AG04450 (cell line): ENCODE data around the gene GPR21. TPM values are rescaled to one million over a fixed set of nuclear protein-coding genes. Genes with fewer than 3 reads are reported as not detected.

Source experiments
- CTCF ChIA-PET: fragments of 300-600, 350-600 bp; formaldehyde crosslinking; extraction: SDS; loops from one replicate; lab custom pipeline; 2022; ENCODE audit warnings: antibody characterized with exemption, inconsistent platforms; lab: Charles Lee
- POLR2A ChIA-PET: fragments of 350-600 bp; formaldehyde crosslinking; extraction: SDS; loops from one replicate; lab custom pipeline; 2021; ENCODE audit warnings: antibody characterized with exemption, inconsistent platforms; lab: Yijun Ruan, JAX
- DNase-seq: peaks from one replicate; pipeline ENCODE4 v3.0.0-alpha.2; 2011; ENCODE audit warnings: low read depth, low spot score
- H3K27ac ChIP-seq: one replicate; pipeline ENCODE4 v1.5.1; 2012; ENCODE audit warnings: low read depth, low read length, control low read depth
- H3K27me3 ChIP-seq: one replicate; pipeline ENCODE4 v1.6.0; 2012; ENCODE audit warnings: low read length; ENCODE audit not compliant: control insufficient read depth, insufficient read depth
- H3K4me3 ChIP-seq: 2 replicates; pipeline ENCODE4 v1.5.1; 2011; ENCODE audit warnings: mild to moderate bottlenecking, low read depth, low read length, control low read depth
- H3K9me3 ChIP-seq: 2 replicates; pipeline ENCODE4 v1.5.1; 2012; ENCODE audit warnings: low read length; ENCODE audit not compliant: control insufficient read depth, insufficient read depth
- CTCF ChIP-seq: IDR thresholded peaks from 2 replicates; pipeline ENCODE4 v1.5.1; 2011; ENCODE audit warnings: low read depth, low read length, control low read depth, inconsistent platforms
- polyA plus RNA-seq: library from polyadenylated mRNA; depleted of rRNA; stranded (reverse); fragments of >200 nt; gene quantifications from 2 replicates; pipeline ENCODE4 v1.2.3, GENCODE V29; 2011

Gene GPR21
- polyA plus RNA-seq, 1 experiment: 0.35 TPM

DNA sequence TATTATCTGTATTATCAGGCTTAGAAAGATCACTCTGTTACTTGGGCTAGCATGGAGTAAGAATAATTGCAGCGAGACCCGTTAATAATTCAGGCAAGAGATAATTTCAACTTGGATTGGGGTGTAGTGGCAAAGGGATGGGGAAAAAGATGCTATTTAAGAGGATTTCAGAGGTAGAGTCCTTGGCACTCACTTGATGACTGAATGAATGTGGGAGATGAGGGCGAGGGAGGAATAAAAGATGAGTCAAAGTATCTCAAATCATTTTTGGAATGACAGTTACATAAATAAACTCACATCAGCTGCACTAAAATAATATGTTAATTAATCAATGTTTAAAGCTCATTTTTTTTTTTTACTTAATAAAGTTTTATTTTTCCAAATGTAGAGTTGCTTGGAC lies 4.5 kb upstream of the GPR21 start:
- POLR2A ChIA-PET: no interaction called here
- TF ChIP-seq CTCF: no peak
- DNase-seq: no peak
- Histone ChIP-seq H3K9me3 (no peaks in the 10 kb centered on the region), H3K27ac (no peak overlapping the region), H3K27me3 (no peaks in the 10 kb centered on the region), H3K4me3 (no peak overlapping the region)
- CTCF ChIA-PET: no interaction called here

DNA sequence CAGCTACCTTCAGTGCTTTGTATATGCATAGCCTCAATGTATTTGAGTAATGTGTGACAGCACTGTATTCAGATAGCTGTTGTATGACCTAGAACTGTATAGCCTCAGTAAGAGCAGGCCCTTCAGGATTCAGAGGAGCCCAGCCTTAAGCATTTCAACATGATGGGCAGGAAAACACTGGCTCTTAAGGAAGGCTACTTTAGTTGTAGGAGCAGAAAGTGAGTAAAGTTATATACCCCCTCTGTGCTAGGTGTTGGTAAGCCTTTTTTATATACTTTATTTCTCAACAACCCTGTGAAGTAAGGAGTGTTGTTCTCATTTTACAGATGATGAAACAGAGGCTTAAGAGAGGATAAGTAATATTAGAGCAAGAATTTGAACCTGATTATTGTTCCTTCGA lies 1.5 kb upstream of the GPR21 start:
- H3K27ac ChIP-seq: no peak overlapping the region
- CTCF ChIA-PET: interaction anchor here (0.7 kb wide), 1 partner anchor 318 kb away, joined by 3 read pairs; no protein-coding TSS in a partner anchor
- POLR2A ChIA-PET: interaction anchor here (0.5 kb wide), 1 partner anchor 131 kb away, joined by 11 read pairs; no protein-coding TSS in a partner anchor
- no peaks in the 10 kb centered on the region for H3K9me3 ChIP-seq
- H3K4me3 ChIP-seq: no peak overlapping the region
- H3K27me3 ChIP-seq: no peaks in the 10 kb centered on the region
- no peak for TF ChIP-seq CTCF
- DNase-seq: no peak

DNA sequence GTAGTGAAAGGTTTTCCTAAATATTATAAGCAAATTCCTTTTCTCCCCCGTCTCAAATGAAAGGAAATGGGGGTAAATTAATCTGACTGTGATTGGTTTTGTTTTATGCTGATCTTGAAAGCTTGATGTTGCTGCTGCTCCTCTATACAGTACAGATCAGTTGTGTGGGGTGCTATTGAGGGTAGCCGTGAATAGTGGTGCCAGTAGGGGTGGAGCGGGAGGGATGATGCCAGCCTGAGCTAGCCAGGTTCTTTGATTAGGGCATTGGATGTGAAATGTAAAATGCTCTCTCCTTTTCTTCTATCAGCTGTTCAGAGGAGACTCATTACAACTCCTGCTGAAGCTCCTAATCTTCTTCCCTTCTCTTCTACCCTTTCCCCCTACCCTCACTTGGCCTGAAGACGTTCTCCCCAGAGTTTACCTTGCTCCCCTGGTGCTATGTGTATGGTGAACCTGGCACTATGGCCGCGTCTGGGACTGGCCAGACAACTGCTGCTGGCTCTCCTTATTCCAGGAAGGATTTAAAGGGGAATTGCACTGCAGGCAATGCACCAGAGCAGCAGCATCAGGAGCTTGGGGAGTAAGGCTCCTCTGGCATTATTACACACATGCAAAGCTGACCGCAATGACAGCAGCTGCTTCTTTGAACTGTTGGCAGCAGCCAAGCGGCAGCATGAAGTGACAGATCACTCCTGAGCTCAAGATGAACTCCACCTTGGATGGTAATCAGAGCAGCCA lies 566 bp downstream of the GPR21 start:
- POLR2A ChIA-PET: interaction anchor here (0.8 kb wide), 1 partner anchor 29 kb away, joined by 4 read pairs; no protein-coding TSS in a partner anchor
- H3K9me3 ChIP-seq: no peaks in the 10 kb centered on the region
- DNase-seq: no peak
- TF ChIP-seq CTCF: no peak
- H3K27me3 ChIP-seq: no peaks in the 10 kb centered on the region
- H3K27ac ChIP-seq: no peak overlapping the region
- H3K4me3 ChIP-seq: no peak overlapping the region
- CTCF ChIA-PET: interaction anchor here (1.3 kb wide), 1 partner anchor 316 kb away, joined by 4 read pairs; no protein-coding TSS in a partner anchor

GRCh38 chr9:123034881-123035510 lies 1.5 kb downstream of the GPR21 start:
- H3K27me3 ChIP-seq: no peaks in the 10 kb centered on the region
- no peaks in the 10 kb centered on the region for H3K9me3 ChIP-seq
- no peak for DNase-seq
- no peak overlapping the region for H3K4me3 ChIP-seq
- ChIA-PET POLR2A (interaction anchor here (0.8 kb wide), 1 partner anchor 28 kb away, joined by 4 read pairs; no protein-coding TSS in a partner anchor), CTCF (interaction anchor here (0.6 to 1.3 kb wide), 2 partner anchors 315 to 1765 kb away, joined by 3 to 4 read pairs; no protein-coding TSS in a partner anchor)
- H3K27ac ChIP-seq: no peak overlapping the region
- TF ChIP-seq CTCF: no peak

- ChIA-PET POLR2A (no interaction called here), CTCF (interaction anchor here (1.0 kb wide), 1 partner anchor 313 kb away, joined by 5 read pairs; no protein-coding TSS in a partner anchor)
- Histone ChIP-seq H3K9me3 (no peaks in the 10 kb centered on the region), H3K27me3 (no peaks in the 10 kb centered on the region), H3K4me3 (no peak overlapping the region), H3K27ac (no peak overlapping the region)
- DNase-seq: no peak
- no peak for TF ChIP-seq CTCF
Measured at GRCh38 chr9:123035791-123036190, 2.3 kb downstream of the GPR21 start.
